ENCODE measurements around the gene ZBTB20.

DNA sequence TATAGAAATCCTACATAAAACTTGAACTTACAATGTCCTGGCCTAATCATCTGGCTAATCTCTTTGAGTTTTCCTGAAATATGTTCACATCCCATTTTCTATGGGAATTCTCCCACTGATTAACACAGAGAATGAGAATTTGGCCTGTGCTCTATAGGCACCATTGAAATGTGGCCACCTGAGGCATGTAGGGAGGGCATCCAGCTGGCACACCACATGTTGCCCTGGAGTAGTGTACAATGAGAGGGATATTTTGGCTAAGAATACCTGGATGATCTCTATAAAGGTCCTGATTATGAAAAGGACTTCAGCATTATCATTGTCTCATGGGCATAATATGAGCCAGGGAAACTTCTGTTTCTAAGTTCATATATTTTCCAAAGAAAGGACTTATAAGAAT, 324.0 kb downstream of the ZBTB20 start:
- TF ChIP-seq CTCF (conservative IDR thresholded peaks at IDR 0.05; ENCODE audit: low read depth, low read length) = no peak
- no peak for TF ChIP-seq EZH2phosphoT487 (IDR thresholded peaks at IDR 0.05; ENCODE audit: borderline replicate concordance, low read length)
- no peak for TF ChIP-seq EZH2 (IDR thresholded peaks at IDR 0.05; ENCODE audit: low read length, unreplicated experiment)

Data from PC-3 (cell line).